ENCODE results near the gene NPB. TPM values are rescaled to one million over a fixed set of nuclear protein-coding genes. Genes with fewer than 3 reads are reported as not detected.

NPB gene
- total RNA-seq, 1 donor, result 0.10 TPM

DNA sequence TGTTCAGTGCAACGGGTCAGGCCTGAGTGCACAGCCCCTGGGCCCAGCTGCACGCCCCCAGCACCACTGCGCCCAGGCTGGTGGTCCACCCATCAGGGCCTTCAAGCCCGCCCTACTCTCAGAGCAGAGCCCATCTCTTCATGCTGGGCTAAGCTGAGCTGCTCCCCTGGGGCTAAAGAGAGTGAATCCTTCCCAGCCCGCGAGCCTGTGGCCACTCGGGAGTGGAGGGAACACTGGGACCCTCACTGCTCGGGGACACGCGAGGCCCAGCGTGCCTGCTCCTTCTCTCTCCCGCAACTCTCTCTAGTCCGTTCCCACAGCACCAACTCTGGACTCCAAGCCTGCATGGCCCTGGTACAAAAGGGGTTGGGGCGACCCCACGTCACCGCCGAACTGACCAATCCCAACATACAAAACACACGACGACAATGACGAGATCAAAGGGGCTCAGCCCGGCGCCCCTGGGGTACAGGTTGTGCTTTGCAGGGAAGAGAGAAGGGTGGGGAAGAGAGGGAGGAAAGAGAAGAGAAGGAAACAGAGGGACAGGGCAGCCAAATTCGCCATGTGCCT is 20.0 kb downstream of the NPB start:
- Histone ChIP-seq H3K4me3 (ENCODE audit: low read length) (no peak overlapping the region), H3K4me1 (ENCODE audit: insufficient read depth, low read length) (peaks cover 84% of the 10 kb centered on the region), H3K9me3 (ENCODE audit: low read depth, low read length) (no peaks in the 10 kb centered on the region), H3K27me3 (ENCODE audit: insufficient read depth, low read length) (no peaks in the 10 kb centered on the region)

GRCh38 chr17:81922566-81923301 is 20.7 kb downstream of the NPB start:
- Histone ChIP-seq H3K9me3 (ENCODE audit: low read depth, low read length) (no peaks in the 10 kb centered on the region), H3K4me1 (ENCODE audit: insufficient read depth, low read length) (peaks cover 80% of the 10 kb centered on the region), H3K4me3 (ENCODE audit: low read length) (no peak overlapping the region), H3K27me3 (ENCODE audit: insufficient read depth, low read length) (no peaks in the 10 kb centered on the region)

GRCh38 chr17:81923302-81924260 is 21.5 kb downstream of the NPB start:
- Histone ChIP-seq H3K27me3 (ENCODE audit: insufficient read depth, low read length) (peaks cover 5% of the 10 kb centered on the region), H3K4me1 (ENCODE audit: insufficient read depth, low read length) (peaks cover 83% of the 10 kb centered on the region), H3K4me3 (ENCODE audit: low read length) (peak overlapping the region; percentile 36), H3K9me3 (ENCODE audit: low read depth, low read length) (no peaks in the 10 kb centered on the region)

DNA sequence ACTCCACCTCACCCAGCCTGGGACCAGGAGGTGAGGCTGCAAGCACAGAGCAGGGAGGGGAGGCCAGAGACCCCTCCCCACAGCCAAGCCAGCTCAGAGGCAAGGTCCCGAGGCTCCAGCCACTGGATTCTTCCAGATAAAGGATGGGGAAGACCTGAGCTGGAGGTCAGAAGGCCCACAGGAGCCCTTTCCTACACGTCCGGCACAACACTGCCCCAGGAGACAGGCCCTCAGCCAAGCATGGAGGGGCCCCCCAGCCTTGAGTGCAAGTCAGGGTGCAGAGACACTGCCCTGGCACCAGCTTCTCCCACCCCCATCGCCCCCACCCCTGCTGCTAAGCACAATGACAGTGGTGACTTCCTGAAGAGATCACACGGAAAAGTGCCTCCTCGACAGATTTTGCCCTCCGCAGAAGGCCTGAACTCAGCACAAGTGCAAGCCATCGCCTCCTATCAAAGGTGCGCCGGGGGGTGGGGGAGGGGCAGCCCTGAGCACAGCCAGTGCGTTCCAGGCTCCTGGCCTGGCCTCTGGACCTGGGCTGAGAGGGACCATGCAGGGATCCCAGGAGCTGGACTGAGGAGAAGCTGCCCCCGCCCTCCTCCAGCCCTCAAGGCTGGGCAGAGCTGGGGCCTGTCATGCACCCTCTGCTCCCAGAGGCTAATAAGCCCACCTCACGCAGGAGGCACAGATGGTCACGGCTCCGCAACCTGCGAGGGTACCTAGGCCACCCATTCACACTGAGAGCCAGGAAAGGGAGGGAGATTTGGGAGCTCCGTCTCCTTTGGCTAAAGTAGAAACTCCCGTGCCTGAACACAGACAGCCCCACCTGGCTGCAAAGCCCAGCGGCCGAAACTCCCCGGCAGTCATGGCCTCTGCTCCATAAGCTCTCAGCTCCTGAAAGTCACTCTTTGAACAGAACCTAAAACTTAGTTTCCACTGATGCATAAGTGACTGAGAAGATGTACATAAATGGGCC is 22.8 kb downstream of the NPB start:
- peaks cover 16% of the 10 kb centered on the region for H3K27me3 ChIP-seq (ENCODE audit: insufficient read depth, low read length)
- H3K4me3 ChIP-seq (ENCODE audit: low read length), result peak overlapping the region; percentile 36
- H3K4me1 ChIP-seq (ENCODE audit: insufficient read depth, low read length), result peaks cover 73% of the 10 kb centered on the region
- H3K9me3 ChIP-seq (ENCODE audit: low read depth, low read length), result no peaks in the 10 kb centered on the region

DNA sequence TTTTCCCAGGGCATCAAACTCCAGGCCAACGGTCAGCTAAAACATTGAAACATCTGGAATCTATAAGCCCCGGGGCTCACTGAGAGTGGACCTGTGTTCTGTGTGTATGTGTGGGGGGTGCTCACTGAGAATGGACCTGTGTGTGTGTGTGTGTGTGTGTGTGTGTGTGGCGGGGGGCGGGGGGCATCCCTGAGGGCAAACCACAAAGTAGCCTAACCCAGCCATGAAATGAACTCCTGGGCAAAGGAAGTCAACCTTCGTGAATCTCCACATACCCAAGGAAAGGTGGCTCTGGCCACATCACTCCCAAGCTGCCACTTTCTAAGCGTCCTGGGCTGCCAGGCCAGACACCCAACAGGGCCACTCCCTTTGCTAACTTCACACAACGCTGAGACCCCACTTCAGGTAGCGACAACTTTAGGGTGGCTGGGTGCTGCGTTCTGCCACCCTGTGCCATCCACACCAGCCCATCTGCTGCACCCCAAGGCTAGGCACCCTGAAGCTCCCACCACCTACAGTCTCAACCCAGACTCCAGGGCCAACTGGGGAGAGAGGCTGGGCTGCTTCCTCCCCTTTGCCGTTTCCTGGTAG is 23.9 kb downstream of the NPB start:
- H3K4me3 ChIP-seq (ENCODE audit: low read length), result peak overlapping the region; percentile 60
- no peaks in the 10 kb centered on the region for H3K9me3 ChIP-seq (ENCODE audit: low read depth, low read length)
- H3K4me1 ChIP-seq (ENCODE audit: insufficient read depth, low read length), result peaks cover 62% of the 10 kb centered on the region
- H3K27me3 ChIP-seq (ENCODE audit: insufficient read depth, low read length), result peaks cover 16% of the 10 kb centered on the region

DNA sequence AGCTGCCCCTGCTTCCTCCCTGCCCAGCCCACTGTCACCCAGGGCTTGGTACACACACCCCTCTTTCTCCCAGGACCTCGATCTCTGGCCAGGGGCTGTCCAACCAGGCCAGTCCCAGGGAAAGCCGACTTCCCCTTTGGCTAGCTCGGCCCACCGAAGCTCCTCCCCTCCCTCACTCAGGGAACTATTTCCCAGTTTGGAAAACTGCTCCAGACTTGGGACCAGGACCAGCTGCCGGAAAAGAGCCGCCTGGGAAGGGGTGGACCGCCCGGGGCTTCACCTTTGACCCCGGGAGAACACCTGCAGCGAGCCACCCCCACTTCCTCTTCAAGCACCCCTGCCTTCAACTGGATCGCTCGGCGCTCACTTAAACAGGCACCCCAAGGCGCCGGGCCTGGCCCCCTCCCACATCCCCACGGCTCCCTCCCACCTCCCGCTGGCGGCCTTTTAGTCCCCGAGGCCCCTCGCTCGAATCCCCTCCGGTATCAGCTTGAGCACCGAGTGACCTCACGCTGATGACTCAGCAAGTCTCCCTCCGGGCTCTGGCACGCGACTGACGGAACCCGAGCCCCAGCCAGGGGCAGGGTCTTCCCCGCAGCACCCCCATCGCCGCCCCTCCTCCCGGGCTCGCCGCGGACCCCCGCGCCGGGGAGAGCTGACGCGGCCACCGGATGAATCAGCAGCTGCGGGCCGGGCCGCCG is 24.6 kb downstream of the NPB start:
- Histone ChIP-seq H3K27me3 (ENCODE audit: insufficient read depth, low read length) (peaks cover 16% of the 10 kb centered on the region), H3K9me3 (ENCODE audit: low read depth, low read length) (no peaks in the 10 kb centered on the region), H3K4me1 (ENCODE audit: insufficient read depth, low read length) (peaks cover 58% of the 10 kb centered on the region), H3K4me3 (ENCODE audit: low read length) (peak overlapping the region; percentile 60)

- peaks cover 52% of the 10 kb centered on the region for H3K4me1 ChIP-seq (ENCODE audit: insufficient read depth, low read length)
- peaks cover 16% of the 10 kb centered on the region for H3K27me3 ChIP-seq (ENCODE audit: insufficient read depth, low read length)
- H3K9me3 ChIP-seq (ENCODE audit: low read depth, low read length), result no peaks in the 10 kb centered on the region
- H3K4me3 ChIP-seq (ENCODE audit: low read length), result peak overlapping the region; percentile 60
Observed at GRCh38 chr17:81927152-81927652, 25.2 kb downstream of the NPB start.

DNA sequence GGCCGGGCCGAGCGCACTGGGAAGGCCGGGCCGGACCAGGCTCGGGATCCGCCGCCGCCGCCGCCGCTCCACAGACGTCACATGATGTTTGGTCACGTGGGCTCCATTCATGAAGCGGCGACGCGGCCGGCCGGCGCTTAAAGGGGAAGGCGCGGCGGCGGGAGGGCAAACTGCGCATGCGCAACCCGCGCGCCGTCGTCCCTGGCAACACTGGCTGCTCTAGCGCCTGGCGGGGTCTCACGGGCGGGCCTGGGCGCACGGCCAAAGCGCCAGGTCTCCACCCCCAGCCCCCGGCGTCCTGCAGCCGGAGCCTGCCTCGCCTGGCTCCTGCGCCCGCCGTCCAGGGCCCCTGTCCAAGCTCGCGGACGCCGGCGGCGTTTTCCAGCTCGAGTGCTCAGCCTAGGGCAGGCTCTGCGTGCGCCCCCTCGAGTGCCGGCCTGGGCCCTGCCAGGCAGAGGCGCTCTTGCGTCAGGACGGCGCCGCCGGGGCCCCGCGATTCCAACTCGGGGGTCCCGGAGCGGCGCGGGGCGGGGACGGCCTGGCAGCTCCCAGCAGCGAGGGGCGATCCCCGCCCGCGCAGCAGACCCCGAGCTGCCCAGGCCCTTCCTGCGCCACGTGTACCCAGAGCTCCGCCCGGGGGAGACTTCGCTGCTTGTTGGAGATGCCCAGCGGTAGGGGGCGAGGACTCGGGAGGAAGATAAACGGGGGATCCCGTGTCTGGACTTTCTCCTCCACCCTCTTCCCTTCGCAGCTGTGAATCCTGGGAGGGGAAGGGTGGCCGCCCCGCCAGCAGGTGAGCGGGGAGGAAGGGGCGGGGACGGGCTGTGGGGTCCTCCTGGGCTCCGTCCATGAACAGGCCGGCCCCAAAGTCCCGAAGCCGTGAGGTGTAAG is 25.9 kb downstream of the NPB start, which contains the start of gene MAFG:
Gene MAFG, minus strand, starts transcription at position 83 of the 891 bp plus-strand sequence. CDS start 4,550 bp downstream, outside the sequence.
- H3K27me3 ChIP-seq (ENCODE audit: insufficient read depth, low read length), result peaks cover 16% of the 10 kb centered on the region
- H3K4me1 ChIP-seq (ENCODE audit: insufficient read depth, low read length), result peaks cover 45% of the 10 kb centered on the region
- no peaks in the 10 kb centered on the region for H3K9me3 ChIP-seq (ENCODE audit: low read depth, low read length)
- peak within 1 kb of the TSS; percentile 60 for H3K4me3 ChIP-seq (ENCODE audit: low read length)

DNA sequence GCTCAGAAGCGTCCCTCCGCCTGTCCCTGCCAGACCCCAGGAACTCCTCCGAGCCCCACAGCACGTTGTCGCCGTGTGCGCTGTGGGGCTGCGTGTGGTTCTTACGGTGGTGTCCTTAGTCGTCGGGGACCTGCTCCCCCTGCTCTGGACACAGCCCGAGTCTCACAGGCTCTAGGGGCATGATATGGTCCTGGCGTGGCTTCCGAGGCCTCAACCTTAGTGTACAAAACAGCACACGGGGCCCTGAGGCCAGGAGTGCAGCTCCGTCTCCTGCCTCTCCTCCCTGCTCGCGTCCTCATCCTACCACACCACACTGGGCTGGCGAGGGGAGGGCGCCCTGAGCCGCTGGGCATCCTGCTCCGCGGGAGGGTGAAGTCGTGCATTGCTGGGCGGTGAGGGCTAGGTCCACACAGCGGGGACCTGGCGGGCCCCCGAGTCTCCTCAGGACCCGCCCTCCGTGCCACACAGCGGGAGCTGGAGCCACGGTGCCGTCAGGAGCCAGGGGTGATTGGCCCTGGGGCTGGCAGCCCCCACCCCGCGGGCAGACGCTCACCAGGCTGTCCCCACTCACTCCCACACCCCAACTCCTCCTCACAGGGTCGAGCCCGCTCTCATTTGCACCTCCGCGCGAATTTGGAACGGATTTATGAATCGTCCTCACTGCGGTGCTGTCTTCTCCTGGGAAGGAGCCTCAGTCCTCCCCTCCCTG is 26.7 kb downstream of the NPB start:
- Histone ChIP-seq H3K4me3 (ENCODE audit: low read length) (no peak overlapping the region), H3K4me1 (ENCODE audit: insufficient read depth, low read length) (peaks cover 42% of the 10 kb centered on the region), H3K9me3 (ENCODE audit: low read depth, low read length) (no peaks in the 10 kb centered on the region), H3K27me3 (ENCODE audit: insufficient read depth, low read length) (peaks cover 16% of the 10 kb centered on the region)

GRCh38 chr17:81929253-81930141 is 27.5 kb downstream of the NPB start:
- H3K27me3 ChIP-seq (ENCODE audit: insufficient read depth, low read length), result peaks cover 16% of the 10 kb centered on the region
- H3K4me3 ChIP-seq (ENCODE audit: low read length), result no peak overlapping the region
- H3K9me3 ChIP-seq (ENCODE audit: low read depth, low read length), result no peaks in the 10 kb centered on the region
- H3K4me1 ChIP-seq (ENCODE audit: insufficient read depth, low read length), result peaks cover 34% of the 10 kb centered on the region

All from mononuclear cell (primary cell).